Osteocyte (in vitro differentiated cells): ENCODE results near the gene HSPB3. TPM values are rescaled to one million over a fixed set of nuclear protein-coding genes. Genes with fewer than 3 reads are reported as not detected.

Experiments
- DNase-seq: peaks from one replicate; pipeline ENCODE4 v3.0.0; 2021; ENCODE audit warnings: mixed read lengths; ENCODE audit not compliant: unreplicated experiment; ENCODE audit errors: extremely low spot score
- H3K27ac Mint-ChIP-seq: one replicate; pipeline ENCODE4 v1.8.0; 2021; ENCODE audit warnings: mild to moderate bottlenecking, mixed read lengths; ENCODE audit not compliant: unreplicated experiment
- H3K27me3 Mint-ChIP-seq: one replicate; pipeline ENCODE4 v1.8.0; 2021; ENCODE audit warnings: mixed read lengths; ENCODE audit not compliant: unreplicated experiment
- H3K36me3 Mint-ChIP-seq: one replicate; pipeline ENCODE4 v1.8.0; 2021; ENCODE audit warnings: mixed read lengths; ENCODE audit not compliant: unreplicated experiment
- H3K4me1 Mint-ChIP-seq: one replicate; pipeline ENCODE4 v1.8.0; 2021; ENCODE audit warnings: mixed read lengths; ENCODE audit not compliant: unreplicated experiment
- H3K4me3 Mint-ChIP-seq: one replicate; pipeline ENCODE4 v1.8.0; 2021; ENCODE audit warnings: mild to moderate bottlenecking, moderate library complexity, mixed read lengths; ENCODE audit not compliant: unreplicated experiment
- H3K9me3 Mint-ChIP-seq: one replicate; pipeline ENCODE4 v1.8.0; 2021; ENCODE audit warnings: mixed read lengths; ENCODE audit not compliant: unreplicated experiment
- total RNA-seq: library from RNA; stranded (reverse); gene quantifications from 2 replicates; pipeline ENCODE4 v1.2.1, GENCODE V29; 2021
- TF ChIP-seq, protein P1 (sequence below): fragments of 200-600 bp; sonication (generic); IDR thresholded peaks from 2 replicates; pipeline ENCODE4 v1.5.0; 2021; ENCODE audit warnings: antibody characterized with exemption, mild to moderate bottlenecking, moderate library complexity

The HSPB3 gene
- total RNA-seq, 1 donor from 2014 or later: not detected

DNA sequence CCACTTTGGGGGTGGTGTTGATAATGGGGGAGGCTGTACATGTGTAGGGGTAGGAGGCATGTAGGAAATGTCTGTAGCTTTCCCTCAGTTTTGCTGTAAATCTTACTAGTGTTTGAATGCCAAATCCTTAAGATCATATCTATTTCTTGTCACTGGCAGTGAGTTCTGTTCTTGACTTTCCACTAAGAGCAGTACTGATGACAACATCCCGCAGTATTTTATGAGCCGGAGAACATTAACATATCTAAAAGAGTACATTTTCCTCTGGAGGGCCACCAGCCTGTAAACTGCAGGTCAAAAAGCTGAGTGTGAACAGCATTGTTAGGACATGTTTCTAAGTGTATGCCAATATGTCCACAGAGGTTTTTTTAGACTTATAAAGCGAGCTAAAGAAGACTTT is 2.5 kb upstream of the HSPB3 start:
- Mint-ChIP-seq H3K36me3 (no peaks in the 10 kb centered on the region), H3K4me1 (peaks cover 13% of the 10 kb centered on the region), H3K4me3 (no peak overlapping the region), H3K27ac (no peak overlapping the region), H3K9me3 (no peaks in the 10 kb centered on the region), H3K27me3 (peaks cover 3% of the 10 kb centered on the region)
- no peak for DNase-seq
- TF ChIP-seq, protein P1, sequence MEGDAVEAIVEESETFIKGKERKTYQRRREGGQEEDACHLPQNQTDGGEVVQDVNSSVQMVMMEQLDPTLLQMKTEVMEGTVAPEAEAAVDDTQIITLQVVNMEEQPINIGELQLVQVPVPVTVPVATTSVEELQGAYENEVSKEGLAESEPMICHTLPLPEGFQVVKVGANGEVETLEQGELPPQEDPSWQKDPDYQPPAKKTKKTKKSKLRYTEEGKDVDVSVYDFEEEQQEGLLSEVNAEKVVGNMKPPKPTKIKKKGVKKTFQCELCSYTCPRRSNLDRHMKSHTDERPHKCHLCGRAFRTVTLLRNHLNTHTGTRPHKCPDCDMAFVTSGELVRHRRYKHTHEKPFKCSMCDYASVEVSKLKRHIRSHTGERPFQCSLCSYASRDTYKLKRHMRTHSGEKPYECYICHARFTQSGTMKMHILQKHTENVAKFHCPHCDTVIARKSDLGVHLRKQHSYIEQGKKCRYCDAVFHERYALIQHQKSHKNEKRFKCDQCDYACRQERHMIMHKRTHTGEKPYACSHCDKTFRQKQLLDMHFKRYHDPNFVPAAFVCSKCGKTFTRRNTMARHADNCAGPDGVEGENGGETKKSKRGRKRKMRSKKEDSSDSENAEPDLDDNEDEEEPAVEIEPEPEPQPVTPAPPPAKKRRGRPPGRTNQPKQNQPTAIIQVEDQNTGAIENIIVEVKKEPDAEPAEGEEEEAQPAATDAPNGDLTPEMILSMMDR: no peak

DNA sequence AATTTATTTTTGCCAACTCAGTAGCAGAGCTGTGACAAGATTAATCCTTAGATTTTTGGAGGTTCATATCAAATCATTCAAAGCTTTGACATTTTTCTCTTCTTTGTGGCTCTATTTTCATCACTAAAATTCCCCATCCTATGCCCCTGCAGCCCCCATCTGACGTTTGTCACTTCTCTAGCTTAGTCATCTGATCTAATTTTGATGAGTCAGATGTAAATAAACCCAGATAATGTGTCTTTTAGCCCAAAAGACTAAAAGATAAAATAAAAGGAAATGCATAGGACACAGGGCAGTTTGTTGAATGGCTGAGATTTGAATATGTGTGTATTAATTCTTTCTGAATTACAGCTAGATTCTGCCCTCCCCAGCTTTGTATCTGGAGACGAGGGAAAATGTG is 897 bp upstream of the HSPB3 start:
- TF ChIP-seq, protein P1: no peak
- DNase-seq: no peak
- Mint-ChIP-seq H3K27me3 (no peaks in the 10 kb centered on the region), H3K9me3 (no peaks in the 10 kb centered on the region), H3K36me3 (no peaks in the 10 kb centered on the region), H3K27ac (no peak overlapping the region), H3K4me1 (peaks cover 14% of the 10 kb centered on the region), H3K4me3 (no peak overlapping the region)

DNA sequence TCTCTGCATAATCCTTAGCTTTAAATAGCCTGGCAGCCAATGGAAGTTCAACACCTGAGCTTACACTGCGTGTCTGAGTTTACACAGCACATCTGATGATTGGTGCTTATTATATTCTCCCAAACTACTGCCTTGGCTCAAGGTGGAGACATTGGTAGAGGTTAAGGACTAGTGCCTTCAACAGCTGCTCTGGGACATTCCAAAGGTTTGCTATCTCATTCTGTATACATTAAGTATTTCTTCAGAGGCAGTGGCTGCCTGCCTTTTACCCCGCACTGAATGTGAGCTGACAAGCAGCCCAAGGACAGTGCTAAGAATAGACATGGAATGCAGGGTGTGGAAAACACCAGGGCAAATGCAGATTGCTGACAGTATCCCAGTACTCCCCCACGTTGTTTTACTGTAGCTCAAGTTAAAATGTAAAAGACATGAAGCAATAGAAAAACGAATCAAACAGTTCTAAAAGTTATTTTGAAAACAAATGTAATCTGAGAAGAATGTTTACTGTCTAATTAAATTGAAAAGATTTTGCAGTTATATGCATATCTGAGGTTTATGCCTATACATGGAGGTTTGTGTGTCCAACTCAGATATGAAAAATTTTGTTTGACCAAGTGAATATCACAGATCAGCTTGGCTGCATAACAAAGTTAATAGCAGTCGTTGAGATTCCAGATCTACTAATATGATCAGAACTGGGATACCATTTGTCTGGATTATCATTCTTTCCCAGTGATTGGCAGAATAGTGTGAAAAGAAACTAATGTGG is 1.8 kb downstream of the HSPB3 start:
- Mint-ChIP-seq H3K36me3 (no peaks in the 10 kb centered on the region), H3K4me1 (peaks cover 14% of the 10 kb centered on the region), H3K27me3 (peaks cover 6% of the 10 kb centered on the region), H3K9me3 (no peaks in the 10 kb centered on the region), H3K4me3 (no peak overlapping the region), H3K27ac (peak overlapping the region; percentile 6)
- DNase-seq: no peak
- TF ChIP-seq, protein P1: no peak

DNA sequence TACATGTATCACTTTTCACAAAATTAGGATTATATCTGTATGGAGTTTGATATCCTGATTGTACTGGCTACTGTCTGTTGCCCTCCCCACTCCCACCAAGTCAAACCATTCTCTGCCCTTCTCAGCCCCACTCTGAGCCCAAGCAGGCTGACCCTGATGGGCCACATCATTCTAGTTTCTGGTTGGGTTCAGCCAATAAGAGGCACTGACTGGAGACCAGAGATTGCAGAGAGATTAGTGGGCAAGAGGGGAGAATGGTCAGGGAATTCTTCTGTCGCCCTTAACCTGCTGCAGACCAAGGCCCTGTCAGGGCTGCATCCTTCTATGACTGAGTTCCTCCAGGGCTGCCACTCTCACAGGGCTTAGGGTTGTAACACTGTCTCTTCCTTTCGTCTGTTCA is 2.7 kb downstream of the HSPB3 start:
- TF ChIP-seq, protein P1: no peak
- Mint-ChIP-seq H3K4me1 (peaks cover 14% of the 10 kb centered on the region), H3K9me3 (no peaks in the 10 kb centered on the region)

DNA sequence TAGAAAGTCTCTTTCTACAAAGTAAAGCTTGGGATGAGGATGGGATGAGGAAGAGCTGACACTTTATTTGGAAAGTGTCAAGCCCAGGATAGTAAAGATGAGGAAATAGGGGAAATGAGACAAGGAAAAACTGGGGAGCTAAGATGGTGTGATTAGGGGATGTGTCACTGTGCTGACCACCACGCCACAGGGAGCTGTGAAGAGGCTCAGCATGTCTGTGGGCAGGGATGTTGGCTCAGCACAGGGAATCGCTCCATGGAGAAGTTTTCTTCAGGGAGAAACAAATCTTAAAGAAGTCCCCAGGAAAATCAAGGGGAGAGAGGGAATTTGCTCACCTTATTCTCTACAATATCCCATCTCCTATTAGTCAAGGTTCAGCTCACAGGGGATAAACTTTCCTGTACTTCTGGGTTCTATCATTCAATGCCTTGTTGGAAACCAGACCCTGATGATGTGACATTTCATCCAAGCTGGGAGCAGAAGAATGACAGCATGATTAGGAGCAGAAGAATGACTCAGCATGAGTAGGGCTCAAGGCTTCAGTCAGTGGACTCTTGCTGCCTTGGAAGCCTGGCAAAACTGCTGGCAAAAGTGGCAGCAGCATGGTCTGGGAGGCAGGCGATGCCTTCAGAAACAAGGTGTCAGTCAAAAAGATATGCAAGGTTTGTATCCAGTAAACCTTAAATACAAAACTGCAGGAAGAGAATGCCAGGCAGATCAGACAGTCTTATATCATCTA is 4.9 kb downstream of the HSPB3 start:
- H3K9me3 Mint-ChIP-seq: no peaks in the 10 kb centered on the region
- no peak overlapping the region for H3K27ac Mint-ChIP-seq
- no peak for DNase-seq
- TF ChIP-seq, protein P1: no peak
- H3K27me3 Mint-ChIP-seq: peaks cover 6% of the 10 kb centered on the region
- H3K36me3 Mint-ChIP-seq: no peaks in the 10 kb centered on the region
- no peak overlapping the region for H3K4me3 Mint-ChIP-seq
- peaks cover 14% of the 10 kb centered on the region for H3K4me1 Mint-ChIP-seq

More for the DNA sequence above, 2.7 kb downstream of the HSPB3 start:
- Mint-ChIP-seq H3K4me3 (no peak overlapping the region), H3K36me3 (no peaks in the 10 kb centered on the region), H3K27me3 (peaks cover 6% of the 10 kb centered on the region), H3K27ac (no peak overlapping the region)
- DNase-seq: no peak
